NOMO-1 (cell line): ENCODE data around the gene FAM210B.
A peak's percentile ranks its signal among the peaks of the same experiment; 100 is the strongest.
"Not testable (repeated sequence)": the region's sequence is repeated elsewhere in the genome, so short reads cannot be mapped to it uniquely, and the experiment has no call there.

Experiments
- DNase-seq, 2 experiments: peaks; one replicate each; lab custom pipeline; 2025; ENCODE audit not compliant: unreplicated experiment in 2 of 2; lab: John Stamatoyannopoulos, UW

The FAM210B gene, protein sequence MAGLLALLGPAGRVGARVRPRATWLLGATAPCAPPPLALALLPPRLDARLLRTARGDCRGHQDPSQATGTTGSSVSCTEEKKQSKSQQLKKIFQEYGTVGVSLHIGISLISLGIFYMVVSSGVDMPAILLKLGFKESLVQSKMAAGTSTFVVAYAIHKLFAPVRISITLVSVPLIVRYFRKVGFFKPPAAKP

DNA sequence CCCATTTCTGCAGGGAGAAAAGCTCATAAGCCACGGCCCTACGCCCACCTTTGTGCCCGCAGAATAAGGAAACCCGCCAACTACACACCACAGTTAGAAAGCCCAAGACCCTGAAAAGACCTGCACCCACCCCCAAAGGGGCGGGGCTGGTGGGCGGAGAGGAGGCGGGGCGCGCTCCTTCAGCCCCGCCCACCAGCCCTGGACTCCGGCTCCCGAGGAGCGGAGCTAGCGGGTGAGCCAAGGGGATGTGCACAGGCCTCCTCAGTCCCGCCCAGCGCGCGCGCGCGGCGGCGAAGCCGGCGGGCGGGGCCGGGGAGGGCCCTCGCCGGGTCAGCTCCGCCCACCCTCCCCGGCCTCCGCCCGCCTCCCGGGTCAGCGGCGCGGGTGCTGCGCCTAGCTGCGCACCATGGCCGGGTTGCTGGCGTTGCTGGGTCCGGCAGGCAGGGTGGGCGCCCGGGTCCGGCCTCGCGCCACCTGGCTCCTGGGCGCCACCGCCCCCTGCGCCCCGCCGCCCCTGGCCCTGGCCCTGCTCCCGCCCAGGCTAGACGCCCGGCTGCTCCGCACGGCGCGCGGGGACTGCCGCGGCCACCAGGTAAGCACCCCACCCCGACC lies at the start of gene FAM210B:
Gene FAM210B, plus strand, starts transcription at position 375 of the 612 bp plus-strand sequence. Its CDS starts 32 bp downstream, at position 407.
- peak; percentile 79 to 89 for DNase-seq

DNA sequence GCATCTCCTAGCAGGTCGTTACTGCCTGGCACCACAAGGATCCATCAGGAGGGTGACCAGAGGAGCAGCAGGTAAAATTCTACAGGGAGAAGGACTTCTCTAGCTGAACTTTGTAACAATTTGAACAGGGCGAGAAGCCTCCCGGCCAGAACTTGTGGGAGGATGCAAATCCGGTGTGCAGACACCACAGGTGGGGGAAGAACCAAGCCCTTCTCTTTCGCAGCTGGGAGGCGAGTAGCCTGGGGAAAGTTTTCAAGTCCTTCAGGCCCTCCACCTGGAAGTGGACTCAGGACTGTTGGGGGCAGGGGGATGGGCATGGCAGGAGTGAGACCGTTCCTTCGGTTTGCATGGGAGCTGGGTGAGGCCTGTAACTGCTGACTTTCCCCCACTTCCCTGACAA lies 42.7 kb upstream of the FAM210B start:
- no peak for DNase-seq

DNA sequence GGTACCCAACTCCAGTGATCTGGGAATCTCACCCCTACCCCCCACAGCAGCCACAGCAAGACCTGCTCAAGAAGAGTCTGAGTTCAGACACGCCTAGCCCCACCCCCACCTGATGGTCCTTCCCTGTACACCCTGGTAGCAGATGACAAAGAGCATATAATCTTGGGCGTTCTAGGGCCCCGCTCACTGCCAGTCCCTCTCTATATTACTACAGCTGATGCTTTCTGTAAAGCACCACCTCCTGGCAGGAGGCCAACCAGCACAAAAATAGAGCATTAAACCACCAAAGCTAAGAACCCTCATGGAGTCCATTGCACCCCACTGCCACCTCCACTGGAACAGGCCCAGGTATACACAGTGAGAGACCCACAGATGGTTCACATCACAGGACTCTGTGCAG lies 42.3 kb upstream of the FAM210B start:
- DNase-seq: no peak

DNA sequence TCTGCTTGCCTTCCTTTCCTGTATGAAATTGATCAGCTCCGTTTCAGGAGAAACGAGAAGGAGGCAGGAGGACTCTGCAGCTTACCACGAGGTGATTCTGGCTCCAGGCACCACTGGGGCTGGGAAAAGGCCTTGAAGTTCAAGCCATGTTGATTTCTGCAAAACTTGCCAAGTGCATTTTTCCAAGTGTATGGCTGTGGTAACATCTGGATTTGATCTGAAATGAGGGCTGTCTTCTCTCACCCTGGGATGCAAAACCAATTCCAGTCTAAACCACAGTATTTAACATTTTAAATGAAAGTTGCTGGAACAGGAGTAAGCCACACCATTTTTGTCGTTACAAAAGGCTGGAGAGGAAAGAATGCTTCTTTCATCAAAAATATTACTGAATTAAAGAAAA lies 36.1 kb upstream of the FAM210B start:
- DNase-seq: no peak

DNA sequence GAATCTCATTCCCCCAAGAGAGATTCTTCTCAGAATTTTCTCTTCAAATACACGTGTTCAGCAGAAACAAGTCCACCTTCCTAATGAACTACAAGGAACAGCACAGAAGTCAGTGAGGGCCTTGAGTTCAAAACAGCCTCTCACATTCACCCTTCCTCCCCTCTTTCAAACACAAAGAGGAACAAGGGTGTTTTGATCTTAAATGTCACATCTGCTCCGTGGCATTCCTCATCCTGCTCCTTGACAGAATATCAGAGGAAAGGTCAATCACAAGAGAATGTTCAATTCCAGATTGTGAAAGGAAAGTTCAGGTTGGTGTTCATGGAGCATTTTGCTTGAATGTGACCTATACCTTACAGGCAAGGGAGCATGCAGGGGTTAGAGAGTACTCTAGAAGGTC lies 35.6 kb upstream of the FAM210B start:
- DNase-seq: no peak

DNA sequence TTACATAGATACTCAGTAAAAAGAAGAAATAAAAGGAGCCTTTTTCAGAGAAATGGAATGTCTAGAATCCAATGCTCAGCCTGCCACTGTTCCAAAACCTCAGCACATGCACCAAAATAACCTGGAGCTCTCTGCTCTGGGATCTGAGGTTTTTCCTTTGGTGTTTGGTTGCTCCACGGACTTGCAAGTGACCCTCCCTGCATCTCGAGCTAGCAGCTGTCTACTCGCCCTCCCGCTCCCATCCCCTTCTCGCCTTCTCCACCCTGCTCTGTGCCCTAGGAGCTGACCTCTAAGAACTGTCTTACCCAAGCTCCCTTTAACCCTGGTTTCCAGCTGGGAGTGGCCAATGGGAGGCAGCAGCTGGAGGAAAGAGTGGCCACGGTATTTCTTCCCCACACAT lies 35.1 kb upstream of the FAM210B start:
- no peak for DNase-seq

DNA sequence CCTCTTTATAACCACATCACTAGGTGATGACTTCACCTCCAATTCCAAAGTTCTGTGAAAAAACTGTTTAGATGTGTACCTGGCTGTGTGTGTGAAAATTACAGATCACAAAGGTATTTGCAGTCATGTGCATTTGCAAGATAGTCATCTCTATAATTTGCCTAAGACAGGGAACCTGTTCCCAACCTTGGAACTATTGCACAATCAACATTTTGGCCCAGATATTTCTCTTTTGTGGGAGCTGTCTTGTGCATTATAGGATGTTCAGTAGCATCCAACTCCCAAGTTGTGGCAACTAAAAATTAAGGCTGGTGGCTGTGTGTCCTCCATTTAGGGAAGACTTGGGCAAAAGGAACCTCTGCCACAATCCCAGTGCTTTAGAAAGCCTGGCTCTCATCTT lies 34.0 kb upstream of the FAM210B start:
- DNase-seq: no peak

DNA sequence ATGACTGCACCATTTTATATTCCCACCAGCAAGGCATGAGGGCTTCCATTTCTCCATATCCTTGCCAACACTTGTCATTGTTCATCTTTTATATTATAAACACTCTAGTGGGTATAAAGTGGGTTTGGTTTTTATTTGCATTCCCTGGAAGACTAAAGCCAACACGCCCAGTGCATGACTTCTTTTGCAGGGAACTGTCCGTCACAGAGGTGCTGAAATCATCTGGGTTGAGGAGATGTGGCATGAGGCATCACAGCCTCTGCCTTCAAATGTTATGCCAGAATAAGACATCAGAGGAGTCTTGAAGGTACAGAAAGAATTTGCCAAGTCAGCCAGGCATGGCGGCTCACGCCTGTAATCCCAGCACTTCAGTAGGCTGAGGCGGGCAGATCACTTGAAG lies 29.9 kb upstream of the FAM210B start:
- DNase-seq: no peak

DNA sequence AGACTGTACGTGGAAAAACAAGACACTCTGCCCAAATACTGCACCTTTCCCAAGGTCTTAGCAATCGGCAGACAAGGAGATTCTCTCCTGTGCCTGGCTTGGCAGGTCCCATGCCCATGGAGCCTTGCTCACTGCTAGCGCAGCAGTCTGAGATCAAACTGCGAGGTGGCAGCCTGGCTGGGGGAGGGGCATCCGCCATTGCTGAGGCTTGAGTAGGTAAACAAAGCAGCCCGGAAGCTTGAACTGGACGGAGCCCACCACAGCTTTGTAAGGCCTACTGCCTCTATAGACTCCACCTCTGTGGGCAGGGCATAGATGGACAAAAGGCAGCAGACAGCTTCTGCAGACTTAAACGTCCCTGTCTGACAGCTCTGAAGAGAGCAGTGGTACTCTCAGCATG lies 22.1 kb upstream of the FAM210B start:
- not testable (repeated sequence) for DNase-seq

DNA sequence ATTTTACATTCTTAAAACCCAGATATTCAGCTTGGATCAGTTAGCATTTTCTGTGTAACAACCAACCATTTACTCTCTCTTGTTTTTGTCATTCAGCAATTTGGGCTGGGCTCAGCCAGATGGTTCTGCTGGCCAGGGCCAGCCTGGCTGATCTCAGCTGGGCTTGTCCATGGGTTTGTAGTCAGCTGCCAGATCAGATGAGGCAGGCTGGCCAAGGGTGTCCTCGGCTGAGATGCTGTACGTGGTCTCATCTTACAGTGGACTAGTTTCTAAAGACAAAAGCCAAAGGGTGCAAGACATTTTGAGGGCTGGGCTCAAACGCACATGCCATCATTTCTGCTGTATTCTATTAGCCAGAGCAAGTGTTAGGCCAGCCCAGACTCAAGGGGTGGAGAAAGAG lies 16.0 kb upstream of the FAM210B start:
- DNase-seq: no peak

DNA sequence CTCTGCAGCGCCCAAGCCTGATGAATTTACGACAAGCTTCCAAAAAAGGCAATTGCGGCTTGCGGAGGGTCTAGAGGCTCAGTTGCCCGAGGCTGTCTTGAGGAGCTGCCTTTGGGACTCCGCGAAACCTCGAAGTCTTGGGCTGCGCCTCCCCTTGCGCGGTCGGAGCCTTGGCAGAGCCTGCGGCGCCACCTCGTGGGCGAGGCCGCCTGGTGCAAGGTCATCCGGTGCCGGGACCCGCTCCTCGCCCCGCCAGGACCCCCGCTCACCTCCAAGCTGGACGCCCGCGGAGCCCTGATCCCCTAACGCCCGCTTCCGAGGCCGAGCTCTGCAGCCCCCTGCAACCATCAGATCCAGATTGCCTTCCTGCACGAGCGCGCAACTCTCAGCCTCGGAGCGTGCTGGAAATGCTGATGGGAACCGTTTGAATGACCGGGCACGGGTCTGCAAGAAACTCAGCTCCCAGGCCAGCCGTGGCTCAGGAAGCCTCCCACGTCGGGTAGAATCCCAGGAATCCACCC lies 14.9 kb upstream of the FAM210B start:
- DNase-seq: peak; percentile 52 to 58

DNA sequence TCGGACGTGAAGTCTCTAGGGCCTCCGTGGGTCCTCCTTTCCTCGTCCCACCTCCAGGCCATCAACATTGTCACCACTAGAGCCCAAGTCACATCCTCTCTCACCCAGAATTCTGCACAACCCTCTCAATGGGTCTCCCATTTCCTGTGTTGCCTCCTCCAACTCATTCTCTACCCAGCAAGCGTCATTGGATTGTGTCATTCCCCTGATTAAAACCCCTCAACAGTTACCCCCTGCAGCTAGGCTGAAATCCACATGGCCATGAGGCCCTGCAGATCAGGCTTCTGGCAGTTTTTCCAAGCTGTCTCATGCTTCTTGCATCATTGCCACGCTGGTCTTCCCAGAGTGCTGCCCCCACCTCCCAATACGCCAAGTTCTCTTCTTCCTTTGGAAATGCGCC lies 12.9 kb upstream of the FAM210B start:
- DNase-seq: no peak

DNA sequence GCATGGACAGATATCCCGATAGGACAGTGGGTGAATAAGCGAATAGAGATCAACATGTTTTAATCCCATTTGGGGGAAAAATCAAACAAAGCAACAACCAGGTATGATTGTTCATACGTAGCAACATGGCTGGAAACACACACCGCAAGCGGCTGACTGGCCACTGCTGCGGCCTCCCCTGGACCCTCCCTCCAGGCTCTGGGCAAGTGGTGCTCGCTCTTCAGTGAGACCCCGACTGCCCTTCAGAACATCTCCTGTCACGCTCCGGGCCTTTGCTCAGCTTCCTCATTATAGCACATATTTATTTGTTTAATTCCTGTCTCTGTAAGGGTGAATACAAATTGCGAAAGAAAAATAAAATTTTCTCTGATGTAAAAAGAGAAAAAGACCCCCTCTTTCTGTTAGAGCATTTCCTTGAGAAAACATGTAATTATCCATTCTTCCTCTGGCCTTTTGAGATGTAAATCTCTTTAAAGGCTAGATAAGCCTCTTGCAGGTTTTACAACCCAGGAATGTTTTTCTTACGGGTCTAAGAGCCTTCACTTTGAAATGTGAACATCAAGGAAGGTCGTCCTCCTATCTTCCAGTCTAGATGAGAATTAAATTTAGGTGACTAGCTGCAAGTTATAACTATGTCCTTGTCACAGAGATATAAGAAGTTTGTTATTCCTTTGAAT lies 11.0 kb upstream of the FAM210B start:
- no peak for DNase-seq

DNA sequence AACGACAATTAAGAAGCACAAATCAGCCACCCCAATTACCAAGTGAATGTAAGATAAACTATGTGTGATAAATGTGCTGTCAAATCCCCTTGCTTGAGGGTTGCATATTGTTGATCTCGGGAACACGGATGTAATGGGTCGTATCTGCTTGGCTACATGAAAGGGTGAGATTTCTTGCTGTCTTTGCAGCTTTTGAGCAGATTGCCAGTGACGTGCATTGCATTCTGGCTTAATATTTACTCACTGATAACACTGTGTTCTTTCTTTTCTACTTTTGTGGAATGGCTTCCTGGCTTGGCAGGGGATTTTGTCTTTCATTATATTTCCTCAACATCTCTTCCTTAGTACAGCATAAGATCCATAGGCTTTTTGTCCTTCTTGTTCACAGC lies 10.5 kb upstream of the FAM210B start:
- no peak for DNase-seq

DNA sequence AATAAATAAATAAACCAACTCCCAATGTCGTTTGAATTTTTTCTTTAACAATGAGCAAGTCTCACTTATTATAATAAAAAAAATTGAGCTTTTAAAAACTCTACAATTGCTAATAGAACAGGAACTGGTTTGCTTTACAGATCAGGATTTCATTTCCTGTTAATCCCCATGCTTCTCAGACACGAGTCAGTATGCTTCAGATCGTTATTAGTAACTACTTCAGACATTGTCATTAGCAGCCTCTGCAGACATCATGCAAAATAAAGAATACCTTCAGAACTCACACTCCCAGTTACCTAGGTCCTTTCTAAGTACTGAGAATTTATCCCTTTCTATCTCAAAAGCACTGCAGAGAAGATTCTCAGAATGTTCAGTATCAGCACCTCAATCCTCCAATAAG lies 10.0 kb upstream of the FAM210B start:
- no peak for DNase-seq

DNA sequence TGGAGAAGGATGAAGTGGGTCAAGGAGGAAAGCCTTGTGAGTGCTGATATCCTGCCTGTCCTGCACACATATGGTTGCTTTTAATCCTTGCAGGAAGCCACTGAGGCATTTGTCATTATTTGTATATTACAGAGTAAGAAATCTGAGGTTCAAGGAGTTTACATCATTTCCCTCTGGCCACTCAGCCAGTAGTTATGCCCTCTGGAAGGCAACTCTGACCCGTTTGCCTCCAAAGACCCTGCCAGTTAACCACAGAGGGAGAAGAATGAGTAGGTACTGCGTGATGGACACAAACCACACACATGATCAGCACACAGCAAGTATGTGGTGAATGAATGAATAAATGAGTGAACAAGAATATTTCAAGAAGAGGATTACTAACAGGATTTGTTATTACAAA lies 7.9 kb upstream of the FAM210B start:
- DNase-seq: no peak

DNA sequence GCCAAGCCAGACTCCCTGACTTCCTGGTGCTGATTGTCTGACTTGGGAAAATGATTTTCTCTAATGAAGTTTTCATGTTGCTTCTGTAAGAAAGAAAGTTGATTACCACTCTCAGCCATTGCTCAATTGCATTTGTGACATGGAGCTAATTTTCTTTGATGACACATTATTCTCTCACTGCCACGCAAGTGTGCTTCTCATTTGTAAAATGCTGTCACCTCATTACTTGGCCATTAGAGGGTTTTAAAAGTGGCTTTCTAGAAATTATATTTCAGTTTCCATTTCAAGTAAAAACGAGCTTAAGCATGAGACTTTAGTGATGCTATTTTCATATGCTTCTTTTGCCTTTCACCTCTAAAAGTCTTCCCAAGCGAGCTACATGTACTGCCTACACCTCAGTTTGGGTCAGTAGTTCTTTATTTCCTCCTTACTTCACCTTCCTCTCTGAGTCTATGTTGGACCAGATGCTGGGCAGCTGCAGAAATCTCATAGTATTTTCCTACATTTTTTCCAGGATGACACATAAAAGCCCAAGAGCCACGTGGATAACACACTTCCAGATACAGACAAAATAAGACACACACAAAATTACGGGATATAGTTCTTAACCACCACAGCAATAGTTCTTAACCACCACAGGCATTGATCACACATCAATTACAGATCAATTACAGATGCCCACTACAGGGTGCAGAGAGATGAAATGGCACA lies 6.3 kb upstream of the FAM210B start:
- DNase-seq: no peak

DNA sequence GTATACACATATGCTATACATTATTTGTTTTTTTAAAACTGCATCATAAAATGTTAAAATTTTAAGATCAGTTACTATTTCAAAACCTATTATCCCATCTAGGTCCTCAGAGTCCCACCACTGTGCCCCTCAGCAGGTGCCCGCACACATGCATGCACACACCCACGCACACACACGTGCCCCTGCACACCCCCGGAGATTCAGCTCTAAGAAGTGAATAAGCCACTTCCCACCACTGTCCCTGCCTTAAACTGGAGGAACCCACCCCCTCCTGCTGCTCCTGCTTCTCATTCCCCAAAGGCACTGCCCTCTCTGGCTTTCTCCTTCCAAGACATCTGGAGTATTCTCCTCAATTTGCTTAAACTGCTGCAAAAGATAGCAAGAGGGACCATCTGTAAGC lies 5.4 kb upstream of the FAM210B start:
- no peak for DNase-seq

DNA sequence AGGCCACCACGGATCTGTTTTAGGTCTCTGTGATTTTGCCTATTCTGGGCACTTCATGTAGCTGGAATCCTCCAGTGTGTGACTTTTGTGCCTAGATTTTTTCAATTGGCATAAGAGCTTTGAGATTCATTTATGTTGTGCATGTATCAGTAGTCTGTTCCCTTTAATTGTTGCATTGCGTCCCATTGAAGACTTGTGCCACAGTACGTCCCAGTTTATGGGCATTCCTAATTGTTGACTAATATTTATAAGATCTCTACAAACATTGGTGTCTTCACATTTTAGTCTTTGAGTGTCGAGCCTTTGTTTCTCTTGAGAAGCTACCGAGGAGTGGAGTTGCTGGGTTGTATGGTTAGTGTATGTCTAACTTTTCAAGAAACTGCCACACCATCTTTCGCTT lies 704 bp upstream of the FAM210B start:
- no peak for DNase-seq

DNA sequence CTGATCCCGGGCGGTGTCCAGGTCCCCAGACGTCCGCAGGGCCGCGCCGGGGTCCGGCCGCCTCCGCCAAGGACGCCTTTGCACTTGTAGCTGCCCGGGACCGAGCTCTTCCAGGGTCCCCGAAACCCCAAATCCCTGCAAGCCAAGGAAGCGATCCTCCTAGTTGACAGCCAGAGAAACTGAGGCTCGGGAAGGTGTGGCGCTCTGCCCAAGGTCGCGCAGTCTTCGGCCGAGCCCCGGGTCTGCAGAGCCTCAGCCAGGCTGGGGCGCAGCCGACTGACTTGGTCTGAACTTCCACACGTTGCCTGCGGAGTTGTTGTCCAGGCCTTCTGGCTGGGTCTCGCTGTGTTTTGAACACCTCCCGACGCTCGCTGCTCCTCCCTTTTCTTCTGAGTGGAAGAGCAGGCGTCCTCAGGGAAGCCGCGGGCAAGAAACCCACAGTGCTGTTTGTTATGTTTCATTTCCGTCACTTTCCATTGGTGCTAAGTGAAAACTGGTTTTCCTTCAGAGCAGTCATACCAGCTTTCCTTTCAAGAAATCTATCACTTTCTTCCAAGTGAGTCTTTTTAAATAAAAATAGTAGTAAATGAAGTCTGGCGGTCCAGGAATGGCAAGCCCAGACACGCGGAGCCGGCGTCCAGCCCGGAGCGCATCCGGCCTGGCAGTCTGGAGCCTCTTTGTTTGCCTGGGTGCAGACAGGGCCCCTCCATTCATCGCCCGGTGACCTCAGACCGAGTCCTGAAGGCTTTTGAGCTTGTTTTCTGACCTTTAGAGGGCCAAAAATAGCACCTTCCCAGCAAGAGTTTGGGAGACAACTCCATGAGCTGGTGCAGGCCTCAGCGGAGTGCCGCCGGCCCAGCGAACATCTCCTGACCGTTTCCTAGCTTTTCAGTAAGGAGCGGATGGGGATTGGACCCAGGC lies 698 bp downstream of the FAM210B start:
- DNase-seq: peak in 1 of 2 experiments; percentile 24
